HG02623 (cell line): ENCODE results near the gene TIMM8A.

Experiments used
- ATAC-seq: cut with Tn5 transposase; IDR thresholded peaks from one replicate; pipeline ENCODE4 v1.9.1; 2021; ENCODE audit warnings: moderate library complexity; ENCODE audit not compliant: unreplicated experiment

The TIMM8A gene, protein sequence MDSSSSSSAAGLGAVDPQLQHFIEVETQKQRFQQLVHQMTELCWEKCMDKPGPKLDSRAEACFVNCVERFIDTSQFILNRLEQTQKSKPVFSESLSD

GRCh38 chrX:101348452-101349192 is at the start of gene TIMM8A:
TSS of gene TIMM8A (minus strand) at chrX:101348742. CDS start at chrX:101348664, 78 bp downstream.
- peak; percentile 99 for ATAC-seq

DNA sequence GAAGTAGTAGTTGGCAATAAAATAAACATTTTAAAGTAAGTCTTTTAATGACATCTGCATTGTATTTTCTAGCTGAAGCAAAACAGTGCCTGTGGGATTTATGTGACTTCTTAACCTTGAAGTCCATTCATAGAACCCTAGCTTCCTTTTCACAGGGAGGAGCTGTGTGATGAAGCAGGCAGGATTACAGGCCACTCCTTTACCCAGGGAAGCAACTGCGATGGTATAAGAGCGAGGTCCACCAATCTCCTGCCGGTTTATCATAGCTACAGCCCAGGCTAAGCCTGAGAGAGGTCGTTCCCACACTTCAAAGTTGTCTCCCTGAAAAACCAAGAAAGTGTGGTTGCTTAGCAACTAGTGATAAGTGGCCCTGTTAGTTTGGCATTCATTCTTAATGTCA is 49.2 kb upstream of the TIMM8A start:
- no peak for ATAC-seq

- no peak for ATAC-seq
Measured at GRCh38 chrX:101395789-101396188, 47.2 kb upstream of the TIMM8A start.

GRCh38 chrX:101394372-101394771 is 45.8 kb upstream of the TIMM8A start:
- no peak for ATAC-seq

GRCh38 chrX:101393530-101394305 is 45.2 kb upstream of the TIMM8A start:
- ATAC-seq, result no peak

DNA sequence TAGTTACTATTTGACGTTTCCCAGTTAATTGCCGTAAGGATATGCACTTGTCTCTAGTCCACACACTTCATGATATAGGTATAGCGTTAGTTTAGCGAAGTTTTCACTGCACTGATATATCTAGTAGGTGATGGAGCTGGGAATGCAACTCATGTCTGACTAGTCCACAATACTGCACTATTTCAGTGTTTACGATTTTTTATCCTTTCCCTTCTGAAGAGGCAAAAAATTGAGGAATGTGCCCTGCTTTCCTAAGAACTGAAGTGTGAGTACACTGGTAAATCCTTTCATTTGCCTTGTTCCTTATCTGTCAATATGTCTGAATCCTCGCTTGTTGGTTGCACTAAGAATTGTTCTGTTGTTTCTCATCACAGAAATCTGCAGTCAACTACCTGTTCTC is 43.3 kb upstream of the TIMM8A start:
- ATAC-seq, result no peak

DNA sequence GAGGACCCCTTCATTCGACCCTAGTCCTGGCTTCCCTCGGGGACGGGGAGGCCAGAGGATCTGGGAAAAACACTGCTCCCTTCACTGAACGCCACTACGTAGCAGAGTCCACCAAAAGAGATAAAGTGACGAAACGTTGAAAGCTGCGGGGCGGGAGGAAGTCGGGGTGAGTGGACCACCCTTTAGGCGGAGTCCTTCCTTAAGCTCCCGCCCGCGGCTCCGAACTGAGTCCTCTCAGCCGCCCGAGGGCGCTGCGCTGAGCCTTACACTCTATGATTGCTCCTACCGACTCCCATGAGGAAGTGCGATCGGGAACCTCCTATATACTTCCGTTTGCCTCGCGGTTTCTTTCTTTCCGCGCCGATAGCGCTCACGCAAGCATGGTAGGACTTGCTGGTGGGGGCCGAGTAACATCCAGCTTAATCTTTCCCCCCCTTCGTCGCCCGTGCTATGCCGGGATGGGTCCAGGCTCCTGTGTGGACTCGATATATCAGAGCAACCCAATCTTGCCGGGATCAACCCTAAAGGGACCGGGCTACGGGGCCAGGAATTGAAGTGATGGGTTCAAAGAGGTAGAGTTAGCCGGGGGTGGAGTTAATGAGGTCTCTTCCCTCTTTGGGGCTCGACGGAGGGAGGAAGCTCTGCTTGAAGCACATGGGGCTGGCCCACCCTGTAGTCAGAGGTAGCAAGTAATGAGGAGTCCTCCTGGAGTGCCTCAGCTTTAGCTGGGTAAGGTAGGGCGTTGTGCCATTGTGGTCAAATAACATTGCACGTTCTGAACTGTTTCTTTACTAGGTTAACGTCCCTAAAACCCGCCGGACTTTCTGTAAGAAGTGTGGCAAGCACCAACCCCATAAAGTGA is 42.4 kb upstream of the TIMM8A start, which contains the start of gene RPL36A:
RPL36A (plus strand) TSS at position 348 of the 862 bp plus-strand sequence; CDS start at position 381, 33 bp downstream.
- peak; percentile 76 for ATAC-seq

- no peak for ATAC-seq
Measured at GRCh38 chrX:101388604-101389003, 40.1 kb upstream of the TIMM8A start.

DNA sequence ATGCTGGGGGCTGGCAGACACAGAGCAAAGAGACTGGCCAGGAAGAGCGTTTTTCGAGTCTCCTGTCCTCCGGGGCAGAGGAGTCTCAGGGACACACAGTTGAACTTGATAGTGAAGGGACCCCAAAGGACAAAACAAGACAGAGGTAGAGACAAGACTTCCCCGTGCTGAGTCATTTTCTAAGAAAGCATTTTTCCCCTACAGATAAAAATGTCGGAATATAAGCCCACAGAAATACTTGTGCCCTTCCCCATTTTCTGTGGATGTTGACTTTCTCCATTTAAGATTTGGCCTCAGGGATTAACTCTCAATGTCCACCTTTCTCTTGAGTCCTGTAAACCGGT is 38.0 kb upstream of the TIMM8A start:
- ATAC-seq, result no peak

DNA sequence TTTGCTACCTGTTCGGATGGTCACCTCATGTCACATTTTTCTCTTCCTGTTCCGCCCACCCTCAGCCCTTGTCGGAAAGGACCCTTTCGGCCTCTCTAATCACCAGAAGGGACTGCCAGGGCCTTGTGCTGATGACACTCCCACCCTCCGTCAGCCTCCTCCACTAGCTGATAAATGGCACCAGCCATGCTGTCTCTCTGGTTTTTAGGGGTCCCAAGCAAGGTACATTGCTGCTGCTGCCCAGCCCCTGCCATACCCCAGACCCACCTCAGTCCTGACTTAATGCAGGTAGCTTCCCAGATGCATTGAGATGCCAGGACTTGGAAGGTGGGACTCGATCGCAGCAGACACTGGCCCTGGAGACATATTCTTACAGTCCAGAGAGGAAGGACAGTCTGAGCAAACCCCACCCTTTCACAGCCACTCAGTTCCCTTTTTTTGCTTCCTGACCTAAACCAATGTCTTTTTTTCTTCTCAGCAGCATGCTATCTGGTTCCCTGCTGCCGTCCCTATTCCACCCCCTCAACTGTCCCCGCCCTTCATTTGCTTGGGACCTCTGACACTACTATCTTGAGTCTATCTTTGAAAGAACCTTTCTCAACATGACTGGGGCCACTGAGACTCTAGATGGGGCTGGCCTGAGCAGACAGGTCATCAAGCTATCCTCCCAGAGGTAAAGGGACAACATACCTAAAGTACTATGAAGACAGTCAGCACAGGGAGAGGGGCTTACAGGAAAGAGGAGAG is 37.4 kb upstream of the TIMM8A start, which contains the start of gene BTK:
BTK (minus strand) TSS at position 397 of the 747 bp plus-strand sequence. CDS start 10,907 bp downstream, outside the sequence.
- ATAC-seq, result peak; percentile 64

DNA sequence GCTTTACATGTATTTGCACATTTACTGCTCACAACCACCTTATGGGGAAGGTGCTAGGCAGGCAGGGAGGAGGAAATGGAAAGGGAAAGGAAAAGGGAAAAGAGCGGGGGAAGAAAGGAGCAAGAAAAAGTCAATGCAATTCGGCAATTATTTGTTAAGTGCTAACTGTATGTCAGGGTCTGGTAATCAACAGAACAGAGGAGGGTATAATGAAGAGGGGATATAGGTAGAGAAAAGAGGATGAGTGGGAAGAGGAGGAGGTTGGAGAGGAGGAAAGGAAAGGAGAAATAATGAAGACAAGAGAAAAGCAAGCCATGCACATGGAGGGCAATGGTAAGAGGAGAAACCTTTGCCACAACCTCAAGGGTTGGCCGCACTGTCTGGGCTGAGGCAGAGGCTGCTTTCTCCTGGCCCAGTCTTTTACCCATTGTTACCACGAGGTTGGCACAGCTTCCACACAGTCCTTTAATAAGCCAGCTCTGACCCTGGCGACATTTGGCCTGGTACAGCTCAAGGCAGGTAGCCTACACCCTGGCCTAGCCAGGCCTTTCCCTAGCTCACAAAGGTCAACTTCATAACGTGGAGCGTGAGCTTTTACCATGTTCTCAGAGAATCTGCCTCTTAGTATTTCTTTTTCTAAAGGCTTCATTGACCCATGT is 36.6 kb upstream of the TIMM8A start:
- ATAC-seq, result no peak

DNA sequence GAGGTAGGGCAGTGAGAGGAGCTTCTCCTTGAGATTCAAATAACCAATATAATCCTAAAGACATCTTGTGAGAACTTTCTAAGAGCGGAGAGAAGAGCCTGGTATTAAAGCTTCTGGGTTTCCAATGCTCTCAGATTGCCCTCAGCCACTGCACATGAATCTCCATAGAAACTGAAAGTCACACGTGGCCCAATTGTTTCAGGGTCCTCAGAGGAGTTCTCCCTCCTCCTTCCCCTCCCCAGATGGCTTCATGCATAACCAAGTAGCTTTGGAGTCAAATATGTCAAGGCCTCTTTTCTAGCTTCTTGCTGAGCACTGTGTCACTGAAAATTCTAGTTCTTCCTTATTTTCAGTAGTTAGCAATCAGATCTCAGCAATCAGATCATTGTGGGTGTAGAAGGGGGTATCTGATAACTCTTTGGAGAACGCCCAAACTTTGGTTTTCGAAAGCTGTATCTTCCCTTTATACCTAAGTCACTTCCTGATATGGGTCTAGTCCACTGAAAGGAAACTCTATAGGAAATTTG is 35.2 kb upstream of the TIMM8A start:
- ATAC-seq, result peak; percentile 70

DNA sequence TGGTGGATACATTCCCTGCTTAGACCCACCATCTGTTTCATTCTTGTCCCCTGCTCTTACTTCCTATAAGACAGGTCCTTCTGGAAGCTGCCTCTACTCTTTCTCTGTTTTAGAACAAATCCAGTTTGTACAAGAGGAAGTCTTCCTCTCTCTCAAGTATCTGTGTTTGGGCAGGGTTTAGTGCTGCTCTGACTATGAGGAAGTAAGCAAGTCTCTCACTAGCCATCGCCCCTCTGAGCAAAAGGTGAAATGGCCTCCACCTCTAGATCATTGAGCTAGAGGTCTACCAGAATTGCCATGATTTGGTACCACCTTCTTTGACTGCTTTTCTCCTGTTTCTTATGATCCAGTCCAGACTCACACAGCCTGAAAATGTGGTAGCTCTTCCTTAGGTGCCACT is 29.0 kb upstream of the TIMM8A start:
- no peak for ATAC-seq

DNA sequence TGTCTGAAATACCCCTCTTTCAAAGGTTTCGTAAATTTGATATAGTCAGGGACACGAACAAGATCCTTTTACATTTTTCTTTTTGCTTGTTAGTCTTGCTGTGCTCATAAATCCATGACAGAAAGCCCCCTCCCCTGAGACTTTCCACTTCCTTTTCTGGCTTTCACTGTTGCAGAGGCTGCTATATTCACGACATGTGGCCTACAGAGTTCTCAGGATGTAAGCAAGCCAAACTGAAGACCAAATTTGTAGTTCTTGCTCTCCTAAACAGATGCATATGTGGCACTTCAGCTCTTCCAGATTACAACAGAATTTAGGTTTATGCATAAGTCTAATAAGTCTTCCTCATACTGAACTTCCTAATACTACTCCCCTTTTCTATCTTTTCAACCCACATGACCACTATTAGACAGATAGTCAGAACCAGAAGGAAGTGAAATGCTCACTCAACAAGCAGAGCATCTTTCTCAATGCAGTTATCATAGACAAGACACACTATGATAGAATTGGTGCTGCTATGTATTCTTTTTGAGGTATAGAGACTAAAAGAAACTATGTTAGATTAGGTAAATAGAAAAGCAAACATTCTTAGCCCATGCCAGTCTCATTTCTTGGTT is 22.5 kb upstream of the TIMM8A start:
- no peak for ATAC-seq

- ATAC-seq, result no peak
Measured at GRCh38 chrX:101369687-101370086, 21.1 kb upstream of the TIMM8A start.

DNA sequence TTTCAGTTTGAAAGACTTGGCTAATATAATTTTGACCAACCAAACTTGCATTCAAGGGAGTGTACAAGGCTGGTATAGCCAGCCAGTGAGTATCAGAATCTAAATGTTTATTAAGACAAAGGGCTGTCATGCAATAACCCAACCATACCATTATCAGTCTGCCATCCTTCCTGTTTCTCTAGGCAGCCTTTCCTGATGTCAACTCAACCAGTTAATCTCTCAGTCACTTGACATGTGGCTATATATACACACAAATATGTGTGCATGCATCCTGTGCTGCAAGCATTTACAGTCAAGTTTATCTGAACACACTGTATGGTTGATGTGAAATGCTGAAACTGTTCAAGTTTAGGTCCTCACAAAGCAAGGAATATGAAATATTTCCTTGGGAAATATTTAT is 20.3 kb upstream of the TIMM8A start:
- no peak for ATAC-seq

DNA sequence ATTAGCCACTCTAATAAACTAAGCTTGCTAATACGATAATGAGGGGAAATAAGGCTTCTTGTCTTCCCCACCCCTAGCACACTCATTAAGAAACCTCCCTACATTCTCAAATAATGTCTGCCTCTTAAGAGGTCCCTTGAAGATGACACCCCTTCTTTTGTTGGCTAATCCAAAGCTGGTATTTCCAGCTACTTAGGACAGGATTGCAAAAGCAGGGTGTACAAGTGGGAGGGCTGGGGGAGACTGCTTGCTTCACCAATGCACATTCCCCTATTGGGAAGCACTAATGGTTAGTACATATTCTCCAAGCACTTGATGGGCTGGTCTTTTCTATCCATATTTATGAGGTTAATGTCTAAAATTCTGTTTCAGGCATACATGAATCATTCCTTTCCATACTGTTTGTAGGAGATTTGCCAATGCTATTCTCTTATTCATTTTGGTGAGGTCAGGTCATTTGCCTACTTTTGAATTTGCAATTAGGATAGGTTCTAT is 16.8 kb upstream of the TIMM8A start:
- no peak for ATAC-seq

DNA sequence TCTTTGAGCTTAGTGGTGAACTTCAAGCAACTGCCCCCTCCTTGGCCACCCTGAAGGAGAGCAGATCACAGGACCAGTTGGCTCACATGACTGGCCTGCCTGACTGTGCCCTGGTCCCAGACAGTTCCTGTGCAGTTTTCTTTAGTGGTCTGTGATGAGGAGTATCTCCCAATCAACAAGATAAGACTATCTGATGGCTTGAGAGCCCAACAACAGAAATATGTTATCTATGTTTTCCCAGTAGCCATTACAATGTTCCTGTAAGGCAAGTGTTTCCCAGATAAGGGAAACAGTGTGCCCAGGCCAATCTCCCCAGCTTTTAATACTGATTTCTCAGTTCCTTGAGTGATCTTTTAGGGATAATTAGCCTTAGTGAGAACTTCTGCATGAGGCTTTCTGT is 14.2 kb upstream of the TIMM8A start:
- no peak for ATAC-seq

DNA sequence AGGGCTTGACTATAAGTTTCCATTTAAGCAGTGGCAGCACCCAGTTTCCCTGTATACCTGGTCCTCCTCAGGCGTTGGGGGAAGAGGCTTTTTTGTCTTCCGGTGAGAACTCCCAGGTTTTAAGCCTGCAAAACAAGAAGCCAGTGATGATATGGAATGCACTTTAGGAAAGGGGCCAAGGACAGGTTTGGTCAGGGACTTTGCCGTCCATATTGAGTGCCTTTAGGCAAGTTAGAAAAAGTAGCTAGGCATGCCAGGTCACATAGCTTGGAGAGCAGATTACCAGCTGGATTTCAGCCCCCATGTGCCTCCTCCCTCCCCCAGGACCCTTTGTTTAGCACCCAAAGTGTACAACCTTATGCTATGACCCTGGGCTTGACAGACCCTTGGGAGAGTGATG is 13.6 kb upstream of the TIMM8A start:
- no peak for ATAC-seq
